HS-27A (cell line): ENCODE measurements around the gene MAFF.
"Not testable (repeated sequence)": the region's sequence is repeated elsewhere in the genome, so short reads cannot be mapped to it uniquely, and the experiment has no call there.

Source experiments
- DNase-seq: peaks from one replicate; pipeline ENCODE4 v3.0.0-alpha.2; 2012; ENCODE audit warnings: low read depth, missing footprints

The MAFF gene

DNA sequence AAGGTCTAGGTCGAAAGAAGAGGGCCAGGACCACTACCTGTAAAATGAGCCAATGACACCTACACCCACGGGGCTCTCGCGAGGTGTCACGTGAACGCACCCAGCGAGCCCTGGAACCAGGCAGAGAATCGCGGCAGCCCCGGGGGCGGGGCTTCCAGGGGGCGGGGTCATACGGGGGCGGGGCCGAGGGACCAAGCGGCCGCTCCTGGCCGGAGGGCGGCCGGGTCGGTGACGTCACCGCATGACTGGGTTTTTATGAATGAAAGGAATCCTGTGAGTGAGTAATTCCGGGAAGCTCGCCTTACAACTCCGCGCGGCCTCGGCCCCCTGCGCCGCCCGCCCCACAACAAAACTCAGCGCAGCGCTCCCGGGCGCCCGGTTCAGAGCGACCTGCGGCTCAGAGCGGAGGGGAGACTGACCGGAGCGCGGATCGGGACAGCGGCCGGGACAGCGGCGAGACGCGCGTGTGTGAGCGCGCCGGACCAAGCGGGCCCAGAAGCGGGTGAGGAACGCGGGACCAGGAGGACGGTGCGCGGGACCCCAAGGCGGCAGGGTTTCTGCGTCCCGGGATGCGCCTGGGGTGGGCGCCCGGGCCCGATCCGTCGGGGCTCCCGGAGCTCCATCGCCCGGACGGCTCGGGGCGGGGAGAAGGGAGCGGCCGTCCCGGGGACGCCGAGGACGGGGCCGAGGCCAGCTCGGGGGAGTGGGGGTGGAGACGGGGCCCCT lies at the start of gene MAFF:
Gene MAFF (plus strand): TSS at position 284 of the 726 bp plus-strand sequence. CDS start 11,860 bp downstream, outside the sequence.
- peak; percentile 88 for DNase-seq

DNA sequence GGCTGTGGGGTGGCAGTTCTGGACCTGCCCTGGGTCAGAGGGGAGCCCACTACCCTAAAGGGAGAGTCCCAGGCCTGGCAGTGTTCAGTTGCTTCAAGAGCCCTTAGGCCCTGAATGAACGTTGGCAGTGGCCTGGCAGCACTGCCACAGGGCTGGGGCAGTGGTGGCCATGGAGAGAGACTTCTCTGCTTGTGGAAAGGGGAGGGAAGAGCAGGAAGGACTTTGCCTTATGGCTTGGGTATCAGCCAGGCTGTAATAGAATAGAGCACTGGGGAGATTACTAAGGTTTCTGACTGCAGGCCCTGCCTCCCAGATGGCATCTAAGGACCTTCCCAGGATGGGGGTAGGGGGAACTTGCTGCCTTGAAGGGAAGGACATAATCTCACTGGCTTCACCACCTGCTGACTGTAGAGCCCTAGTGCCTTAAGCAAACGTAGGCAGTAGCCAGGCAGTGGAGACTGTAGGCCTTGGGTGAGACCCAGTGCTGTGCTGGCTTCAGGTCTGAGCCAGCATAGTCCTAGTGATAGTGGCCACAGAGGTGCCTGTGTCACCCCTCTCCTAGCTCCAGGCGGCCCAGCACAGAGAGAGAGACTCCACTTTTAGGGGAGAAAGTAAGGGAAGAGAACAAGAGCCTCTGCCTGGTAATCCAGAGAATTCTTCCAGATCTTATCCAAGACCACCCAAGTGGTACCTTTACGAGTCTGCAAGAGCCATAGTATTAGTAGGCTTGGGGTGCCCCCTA lies 47.8 kb upstream of the MAFF start:
- no peak for DNase-seq

DNA sequence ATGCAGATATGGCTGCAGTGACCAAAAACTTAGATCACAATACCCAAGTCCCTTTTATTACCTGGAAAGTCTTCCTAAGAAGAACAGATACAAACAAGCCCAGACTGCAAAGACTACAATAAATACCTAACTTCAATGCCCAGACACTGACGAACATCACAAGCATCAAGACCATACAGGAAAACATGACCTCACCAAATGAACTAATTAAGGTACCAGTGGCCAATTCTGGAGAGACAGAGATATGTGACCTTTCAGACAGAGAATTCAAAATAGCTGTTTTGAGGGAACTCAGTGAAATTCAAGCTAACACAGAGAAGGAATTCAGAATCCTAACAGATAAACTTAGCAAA lies 47.3 kb upstream of the MAFF start:
- not testable (repeated sequence) for DNase-seq

DNA sequence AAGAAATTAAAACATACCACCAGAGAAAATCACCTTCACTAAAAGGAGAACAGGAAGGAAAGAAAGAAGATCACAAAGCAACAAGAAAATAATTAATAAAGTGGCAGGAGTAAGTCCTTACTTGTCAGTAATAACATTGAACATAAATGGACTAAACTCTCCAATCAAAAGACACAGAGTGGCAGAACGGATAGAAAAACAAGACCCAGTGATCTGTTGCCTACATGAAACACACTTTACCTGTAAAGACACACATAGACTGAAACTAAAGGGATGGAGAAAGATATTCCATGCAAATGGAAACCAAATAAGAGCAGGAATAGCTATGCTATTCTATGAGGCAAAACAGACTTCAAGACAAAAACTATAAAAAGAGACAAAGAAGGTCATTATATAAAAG lies 46.1 kb upstream of the MAFF start:
- no peak for DNase-seq

DNA sequence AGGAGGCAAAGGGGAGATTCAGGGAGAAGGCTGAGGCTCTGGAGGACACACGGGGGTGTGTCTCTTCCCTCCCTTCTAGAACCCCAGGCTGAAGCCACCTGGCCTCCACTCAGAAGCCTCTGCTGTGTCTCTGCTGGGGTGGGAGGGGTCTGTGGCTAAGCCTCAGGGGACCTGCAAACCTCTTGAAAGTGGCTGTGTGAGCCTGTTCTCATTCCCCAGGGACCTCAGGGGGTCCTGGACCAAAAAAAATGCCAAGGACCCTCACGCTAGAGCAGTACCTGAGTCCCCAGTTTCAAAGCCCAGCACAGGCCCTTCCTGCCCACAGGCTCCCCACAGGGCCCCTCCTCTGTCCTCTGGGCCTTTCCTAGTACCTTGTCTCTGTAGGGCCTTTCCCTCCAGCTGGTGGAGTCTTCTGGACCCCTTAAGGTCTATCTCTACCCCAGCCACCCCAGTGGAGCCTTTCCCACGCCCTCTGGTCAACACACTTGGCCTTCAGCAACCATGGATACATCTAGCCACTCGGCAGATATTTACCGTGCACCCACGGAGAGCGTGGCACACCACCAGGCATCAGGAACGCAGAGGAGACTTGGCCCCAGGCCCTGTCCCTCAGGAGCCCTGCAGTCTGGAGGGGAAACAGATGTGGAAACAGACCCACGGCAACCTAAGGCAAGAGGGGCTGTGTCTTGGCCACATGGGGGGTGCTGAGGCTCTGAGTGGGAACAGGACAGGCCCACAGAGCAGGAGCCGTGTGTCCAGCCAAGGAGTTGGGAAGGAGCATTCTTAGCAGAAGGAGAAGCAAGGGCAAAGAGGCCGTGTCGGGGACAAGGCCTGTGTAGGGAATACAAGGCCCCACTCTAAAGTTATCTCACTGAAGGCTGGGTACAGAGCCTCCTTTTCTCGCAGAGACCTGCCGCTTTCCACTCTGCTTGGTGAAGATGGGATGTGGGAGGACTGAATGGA lies 38.6 kb upstream of the MAFF start:
- no peak for DNase-seq

DNA sequence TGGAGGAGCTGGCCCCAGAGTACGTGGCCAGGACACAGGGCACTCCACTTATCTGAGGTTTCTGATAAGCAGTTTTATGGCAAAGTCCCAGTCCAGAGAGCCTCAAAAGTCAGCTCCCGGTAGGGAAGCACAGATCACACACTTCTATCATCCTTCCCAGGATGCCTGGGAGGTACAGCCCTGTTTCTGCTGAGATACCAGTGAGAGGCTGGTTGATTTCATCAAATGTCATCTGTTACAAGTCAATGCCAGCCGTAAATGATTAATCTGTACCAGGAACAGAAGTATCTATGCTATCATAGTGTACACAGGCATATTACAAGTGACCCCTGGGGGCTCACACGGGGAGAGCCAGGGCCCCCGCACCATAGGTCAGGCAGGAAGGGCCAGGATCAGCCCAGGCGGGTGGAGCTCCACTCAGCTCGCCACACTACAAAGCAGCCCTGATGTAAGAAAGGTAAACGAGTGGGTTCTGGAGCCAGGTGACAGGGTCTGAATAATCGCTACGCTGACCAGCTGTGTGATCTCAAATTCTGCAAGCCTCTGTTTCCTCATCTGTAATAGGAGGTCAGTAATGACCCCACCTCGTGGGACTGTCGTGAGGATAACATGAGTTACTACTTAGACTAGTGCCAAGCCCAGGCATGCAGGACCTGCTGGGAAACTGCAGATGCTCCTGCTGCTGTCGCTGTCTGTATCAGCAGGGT lies 37.8 kb upstream of the MAFF start:
- no peak for DNase-seq

DNA sequence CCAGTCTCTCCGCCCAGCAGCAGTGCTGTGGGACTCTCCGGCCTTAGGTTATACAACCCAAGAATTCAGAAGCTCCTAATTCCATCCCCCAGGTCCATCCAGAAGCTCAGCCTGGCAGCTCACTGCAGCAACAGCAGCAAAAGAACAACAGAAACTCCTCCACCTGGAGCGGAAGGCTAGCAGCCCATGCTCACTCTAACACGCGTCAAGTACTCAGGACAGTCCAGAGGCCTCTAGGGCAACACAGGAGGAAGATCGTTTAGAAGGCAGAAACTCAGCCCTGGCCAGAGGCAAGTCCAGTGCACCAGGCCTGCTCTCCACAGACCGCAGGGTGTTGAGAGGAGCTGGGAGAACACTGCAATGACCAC lies 37.3 kb upstream of the MAFF start:
- DNase-seq, result no peak

DNA sequence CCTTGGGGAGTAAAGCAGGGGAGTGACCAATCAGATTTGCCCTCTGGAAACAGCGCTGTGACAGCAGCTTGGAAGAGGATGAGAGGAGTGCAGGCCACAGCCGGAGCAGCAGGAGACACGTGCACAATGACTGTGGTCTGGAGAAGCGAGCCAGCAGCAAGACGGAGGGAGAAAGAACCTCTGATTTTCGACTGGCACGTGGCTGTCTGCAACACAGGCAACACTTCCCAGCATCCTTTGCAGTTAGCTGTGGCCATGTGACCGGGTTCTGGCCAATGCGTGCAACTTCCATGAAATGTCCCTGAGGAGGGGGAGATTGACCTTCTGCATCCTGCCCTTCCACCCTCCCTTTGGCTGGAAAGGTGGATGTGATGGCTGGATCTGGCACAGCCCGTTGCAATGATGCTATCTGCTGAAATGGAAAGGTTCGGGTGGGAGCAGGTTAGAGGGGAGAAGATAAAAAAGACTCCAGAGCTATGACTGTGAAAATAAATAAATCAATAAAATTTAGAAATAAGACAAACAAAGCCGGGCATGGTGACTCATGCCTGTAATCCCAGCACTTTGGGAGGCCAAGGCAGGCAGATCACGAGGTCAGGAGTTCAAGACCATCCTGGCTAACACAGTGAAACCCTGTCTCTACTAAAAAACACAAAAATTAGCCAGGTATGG lies 35.7 kb upstream of the MAFF start:
- no peak for DNase-seq

DNA sequence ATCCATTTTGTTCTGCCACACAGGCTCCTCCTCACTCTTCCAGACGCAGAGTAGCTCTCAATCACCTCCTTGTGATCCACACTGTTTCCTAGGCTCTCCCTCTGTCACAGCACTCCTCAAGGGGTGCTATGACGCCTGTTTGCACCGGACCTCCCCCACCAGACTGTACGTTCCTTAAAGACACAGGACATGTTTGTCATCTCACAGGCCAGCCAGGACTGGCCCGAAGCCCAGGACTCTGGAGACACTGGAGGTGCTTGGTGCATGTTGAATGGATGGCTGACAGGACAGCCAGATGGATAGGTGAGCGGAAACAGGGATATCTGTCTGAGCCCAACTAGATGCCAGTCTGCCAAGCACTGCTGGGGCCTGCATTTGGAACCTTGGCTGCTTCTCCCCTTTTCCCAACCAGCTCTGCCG lies 33.8 kb upstream of the MAFF start:
- DNase-seq, result no peak

DNA sequence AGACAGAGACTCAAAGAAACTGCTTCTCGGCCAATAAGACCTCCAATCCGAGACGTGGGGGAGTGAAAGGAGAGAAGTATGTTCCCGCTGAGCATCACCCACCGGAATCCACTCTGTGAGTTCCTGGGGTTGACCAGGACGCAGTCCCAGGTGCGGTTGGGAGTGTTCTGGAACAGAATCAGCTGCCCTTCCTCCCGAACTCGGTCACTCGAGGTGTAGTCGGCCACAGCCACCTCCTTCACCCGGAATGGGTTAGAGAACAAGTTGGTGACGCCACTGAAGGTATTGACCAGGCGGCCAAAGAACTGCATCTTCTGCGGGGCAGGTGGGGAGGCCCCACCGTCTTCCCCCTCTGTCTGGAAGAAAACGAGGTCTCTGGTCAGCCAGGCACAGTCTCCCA lies 32.7 kb upstream of the MAFF start:
- no peak for DNase-seq

DNA sequence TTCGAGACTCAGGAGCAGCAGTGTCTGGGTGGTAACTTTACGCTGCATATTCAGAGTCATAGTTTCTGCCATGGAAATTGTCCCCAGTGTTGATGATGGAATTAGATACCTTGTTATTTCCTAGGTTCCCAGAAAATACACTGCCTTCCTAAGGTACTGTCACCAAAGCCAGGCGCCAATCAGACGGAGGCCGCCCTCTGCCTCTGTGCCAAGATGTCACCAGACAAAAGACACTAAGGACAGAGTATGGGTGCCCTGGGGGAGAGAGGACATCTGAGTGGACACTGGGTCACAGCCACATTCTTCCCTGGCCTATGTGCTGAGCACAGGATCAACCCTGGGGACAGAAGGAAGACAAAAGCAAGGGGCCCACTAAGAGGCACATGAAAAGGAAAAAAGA lies 31.3 kb upstream of the MAFF start:
- no peak for DNase-seq

DNA sequence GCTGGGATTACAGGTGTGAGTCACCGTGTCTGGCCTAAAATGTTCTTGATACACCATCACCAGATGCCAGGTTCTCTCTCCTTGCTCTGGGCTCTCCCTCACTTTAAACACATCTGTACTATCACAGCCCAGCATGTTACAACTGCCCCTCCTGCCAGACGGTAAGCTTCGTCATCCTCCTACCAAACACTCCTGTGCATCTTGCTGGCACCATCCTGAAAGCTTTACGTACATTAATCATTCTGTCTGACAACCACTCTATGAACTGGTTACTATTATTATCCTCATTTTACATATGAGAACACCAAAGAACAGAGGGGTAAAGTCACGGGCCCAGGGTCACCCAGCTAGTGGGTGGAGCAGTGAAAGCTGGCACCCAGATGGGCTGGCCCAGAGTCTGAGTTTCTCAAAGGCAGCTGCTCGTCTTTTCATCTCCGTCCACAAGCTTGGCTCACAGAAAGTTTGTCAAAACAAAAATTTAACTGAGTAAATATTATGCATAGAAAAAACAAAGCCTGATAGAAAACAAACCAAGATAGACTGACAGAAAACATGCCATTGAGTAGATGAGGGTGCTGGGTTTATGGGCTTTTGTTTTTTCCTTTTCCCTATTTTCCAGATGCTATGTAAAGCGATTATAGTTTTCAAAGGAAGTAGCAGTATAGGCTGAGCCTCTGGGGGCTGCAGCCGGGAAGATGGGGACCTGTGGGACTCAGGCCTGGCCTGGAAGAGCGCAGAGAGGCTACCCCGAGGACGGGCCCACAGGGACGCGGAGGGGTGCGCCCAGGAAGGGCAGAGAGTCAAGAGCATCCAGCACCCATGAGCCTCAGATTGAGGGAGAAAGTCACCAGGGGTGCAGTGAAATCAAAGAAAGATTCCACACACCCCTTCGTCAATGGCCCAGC lies 29.6 kb upstream of the MAFF start:
- no peak for DNase-seq

DNA sequence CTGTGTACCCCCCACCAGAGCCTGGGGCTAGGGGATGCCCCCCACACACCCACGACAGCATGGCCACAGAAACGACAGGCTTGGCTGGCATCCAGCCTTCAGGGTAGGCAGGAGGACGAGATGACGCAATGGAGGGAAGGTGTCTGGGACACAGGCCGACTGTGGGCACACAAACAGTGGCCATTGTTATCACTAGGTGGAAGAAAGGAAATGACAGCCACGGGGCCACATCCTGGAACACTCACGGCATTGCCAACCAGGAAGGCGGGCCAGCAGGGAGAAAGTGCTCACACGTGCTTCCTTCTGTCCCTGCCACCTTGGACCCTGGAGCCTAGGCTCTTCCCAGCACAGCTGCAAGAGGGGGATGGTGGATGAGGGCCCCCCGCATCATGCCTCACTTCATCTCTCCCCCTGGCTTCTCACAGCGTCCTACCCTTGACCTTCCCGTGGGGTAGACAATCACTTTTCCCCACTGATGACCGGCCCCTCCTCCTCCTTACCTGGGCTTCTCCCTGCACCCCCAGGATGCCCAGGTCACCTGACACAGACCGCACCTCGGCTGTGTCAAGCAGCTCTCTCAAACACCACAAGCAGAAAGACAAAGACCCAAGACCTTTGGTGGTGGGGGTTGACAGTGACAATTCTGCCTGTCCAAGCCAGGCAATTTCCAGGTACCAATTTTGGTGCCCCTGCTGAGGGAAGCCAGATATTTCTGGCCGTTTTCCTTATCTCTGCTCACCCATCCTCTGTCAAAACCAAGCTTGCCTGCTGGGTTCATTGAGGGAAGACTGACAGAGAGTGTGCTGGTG lies 28.8 kb upstream of the MAFF start:
- no peak for DNase-seq

DNA sequence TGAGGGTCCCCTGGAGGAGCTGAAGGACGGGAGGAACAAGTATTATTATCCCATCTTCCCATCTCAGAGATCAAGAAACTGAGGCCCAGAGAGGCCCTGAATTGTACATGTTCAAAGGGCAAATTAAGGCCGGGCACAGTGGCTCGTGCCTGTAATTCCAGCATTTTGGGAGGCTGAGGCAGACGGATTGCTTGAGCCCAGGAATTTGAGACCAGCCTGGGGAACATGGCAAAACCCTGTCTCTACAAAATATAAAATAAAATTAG lies 28.2 kb upstream of the MAFF start:
- no peak for DNase-seq

DNA sequence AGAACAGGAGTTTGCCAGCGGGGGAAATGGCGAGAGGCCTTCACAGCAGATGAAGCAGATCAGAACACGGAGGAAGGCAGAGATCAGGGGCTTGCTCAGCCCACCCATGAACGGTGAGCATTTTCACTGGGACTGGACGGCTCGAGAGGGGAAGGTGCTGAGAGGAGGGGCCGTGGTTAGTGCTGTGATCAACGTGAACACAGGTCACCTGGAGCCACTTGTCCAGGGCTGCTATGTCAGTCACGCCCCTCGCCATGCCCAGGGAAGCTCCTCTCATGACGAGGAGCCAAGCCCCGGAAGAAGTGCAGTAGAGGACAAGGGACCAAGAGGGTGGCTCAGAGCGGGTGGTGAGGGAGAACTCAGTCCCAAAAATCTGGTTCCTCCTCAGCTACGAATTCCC lies 27.2 kb upstream of the MAFF start:
- no peak for DNase-seq

DNA sequence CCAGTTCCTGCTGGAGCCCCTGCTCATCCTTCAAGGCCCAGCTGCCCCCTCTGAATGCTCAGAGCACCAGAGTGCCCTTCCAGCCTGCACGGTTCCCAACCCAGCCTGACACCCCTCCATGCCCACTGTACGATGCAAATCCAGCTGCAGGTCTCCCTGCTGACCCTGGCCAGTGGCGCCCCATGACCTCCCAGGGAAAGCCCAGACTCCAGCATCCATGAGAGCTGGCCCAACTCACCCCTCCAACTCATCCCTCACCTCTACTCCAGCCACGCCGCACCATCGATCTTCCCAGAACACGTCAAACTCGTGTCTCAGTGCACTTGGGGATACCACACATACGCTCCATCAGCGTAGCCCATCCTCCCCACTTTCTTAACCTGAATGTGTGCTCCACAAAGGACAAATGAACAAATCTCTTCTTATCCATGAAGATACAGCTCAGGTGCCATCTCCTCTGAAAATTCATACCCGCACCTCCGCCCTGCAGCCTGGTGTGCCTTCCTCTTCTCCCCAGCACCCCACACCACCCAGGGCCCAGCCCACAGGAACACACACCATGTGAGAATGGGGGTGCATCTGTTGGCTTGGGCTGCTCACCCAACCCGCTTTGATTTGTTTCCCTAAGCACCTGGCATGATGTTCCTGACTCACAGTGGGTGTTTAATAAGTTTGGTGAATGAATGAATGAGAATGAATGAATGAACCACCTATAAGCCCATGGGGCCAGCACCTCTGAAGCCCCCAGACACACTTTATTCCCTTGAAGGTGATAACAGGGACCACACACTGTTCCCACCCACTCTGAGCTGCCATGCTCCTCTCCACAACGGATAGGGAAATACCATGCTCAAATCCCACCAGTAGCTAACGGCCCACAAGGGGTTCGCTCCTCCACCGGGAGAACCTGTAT lies 26.3 kb upstream of the MAFF start:
- DNase-seq, result no peak

DNA sequence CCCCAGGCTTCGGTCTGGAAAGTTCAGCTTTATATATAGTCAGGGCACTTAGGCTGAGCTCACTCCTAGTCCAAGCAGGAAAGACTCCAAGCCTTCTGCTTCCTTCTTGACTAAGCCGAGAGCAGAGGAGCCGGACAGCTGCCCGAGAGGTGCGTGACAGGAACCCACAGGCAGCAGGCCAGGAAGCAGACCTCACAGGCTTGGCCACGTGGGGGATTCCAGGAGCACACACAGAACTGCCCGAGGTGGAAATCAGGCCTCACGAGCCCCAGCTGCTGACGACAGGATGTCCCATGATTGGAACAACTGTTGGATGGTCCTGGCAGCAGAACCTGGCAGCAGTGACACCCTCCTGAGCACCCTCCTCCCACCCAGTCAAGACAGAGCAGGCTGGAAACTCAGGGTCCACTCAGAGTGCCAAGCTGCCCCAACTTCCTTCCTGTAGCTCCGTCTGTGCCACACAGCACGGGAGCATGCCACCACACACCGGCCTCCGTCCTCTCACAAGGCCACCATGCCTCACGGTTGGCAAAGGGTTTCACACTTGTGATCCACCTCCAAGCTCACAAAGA lies 25.5 kb upstream of the MAFF start:
- no peak for DNase-seq

DNA sequence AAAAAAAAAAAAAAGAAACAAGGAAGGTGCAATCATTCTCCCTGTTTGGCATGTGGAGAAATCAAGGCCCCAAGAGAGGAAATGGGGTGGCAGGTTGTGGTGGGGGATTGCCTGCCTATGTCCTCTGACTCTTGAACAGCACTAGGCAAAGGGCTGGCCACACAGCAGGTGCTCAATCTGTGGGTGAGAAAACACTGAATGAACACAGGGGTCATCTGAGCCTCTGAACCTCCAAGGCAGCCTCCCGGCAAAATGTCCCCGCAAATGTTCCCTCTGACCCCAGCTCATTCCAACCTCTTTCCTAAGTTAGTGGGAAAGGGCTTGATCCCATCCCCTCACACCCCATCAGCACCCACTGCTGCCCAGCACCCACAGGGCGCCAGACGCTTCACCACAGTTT lies 24.8 kb upstream of the MAFF start:
- DNase-seq, result no peak
